ENCODE measurements around the gene TJP3.

- TF ChIP-seq POLR2A (IDR thresholded peaks at IDR 0.05; ENCODE audit: low read length) (no peak), GATA1 (IDR thresholded peaks at IDR 0.05; ENCODE audit: low read depth, low read length) (no peak)
Measured at GRCh38 chr19:3790209-3790734, 82.1 kb downstream of the TJP3 start.

Measured in erythroblast (primary cell).